ENCODE measurements around the gene SPP1.
"Not testable (repeated sequence)": the region's sequence is repeated elsewhere in the genome, so short reads cannot be mapped to it uniquely, and the experiment has no call there.

The SPP1 gene

DNA sequence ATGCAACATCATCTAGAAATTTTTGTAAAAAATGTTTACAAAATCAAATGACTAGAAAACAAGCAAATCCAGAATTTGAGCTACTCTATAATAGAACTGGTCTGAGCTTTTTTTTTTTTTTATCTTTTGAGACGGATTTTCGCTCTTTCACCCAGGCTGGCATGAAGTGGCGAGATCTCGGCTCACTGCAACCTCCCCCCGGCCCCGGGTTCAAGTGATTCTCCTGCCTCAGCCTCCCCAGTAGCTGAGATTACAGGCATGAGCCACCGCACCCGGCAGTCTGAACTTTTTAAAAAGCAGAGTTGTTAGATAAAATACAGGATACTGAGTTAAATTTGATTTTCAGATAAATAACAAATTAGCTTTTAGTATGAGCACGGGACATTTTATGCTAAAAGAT is 11.0 kb downstream of the SPP1 start:
- DNase-seq (ENCODE audit: low read depth in 2 of 2) = no peak

DNA sequence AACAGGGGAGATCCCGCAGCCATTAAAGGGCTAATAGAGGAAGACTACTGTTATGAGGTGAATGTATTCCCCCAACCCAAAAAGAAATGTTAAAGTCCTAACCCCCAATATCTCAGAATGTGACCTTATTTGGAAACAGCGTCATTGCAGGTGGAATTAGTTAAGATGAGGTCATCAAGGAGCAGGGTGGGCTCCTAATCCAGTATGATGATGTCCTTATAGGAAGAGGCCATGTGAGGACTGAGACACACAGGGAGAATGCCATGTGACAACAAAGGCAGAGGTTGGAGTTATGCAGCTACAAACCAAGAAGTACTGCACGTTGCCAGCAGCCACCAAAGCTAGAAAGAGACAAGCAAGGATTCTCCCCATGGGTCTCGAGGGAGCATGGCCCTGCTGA is 14.3 kb downstream of the SPP1 start:
- DNase-seq (ENCODE audit: low read depth in 2 of 2) = no peak

DNA sequence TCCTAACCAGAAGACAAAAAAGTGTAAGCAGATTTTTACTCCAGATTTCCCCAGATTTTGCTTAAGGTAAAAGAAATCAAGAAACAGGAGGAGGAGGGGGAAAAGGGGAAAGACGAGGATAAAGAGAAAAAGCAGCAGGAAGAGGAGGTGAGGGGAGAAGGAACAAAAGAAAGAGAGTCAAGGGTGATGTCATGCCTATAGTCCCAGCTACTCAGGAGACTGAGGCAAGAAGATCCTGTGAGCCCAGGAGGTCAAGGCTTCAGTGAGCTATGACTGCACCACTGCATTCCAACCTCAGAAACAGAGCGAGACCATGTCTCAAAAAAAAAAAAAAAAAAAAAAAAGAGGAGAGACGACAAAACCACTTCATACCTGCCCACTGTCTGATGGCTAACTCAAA is 19.9 kb downstream of the SPP1 start:
- no peak for DNase-seq (ENCODE audit: low read depth in 2 of 2)

DNA sequence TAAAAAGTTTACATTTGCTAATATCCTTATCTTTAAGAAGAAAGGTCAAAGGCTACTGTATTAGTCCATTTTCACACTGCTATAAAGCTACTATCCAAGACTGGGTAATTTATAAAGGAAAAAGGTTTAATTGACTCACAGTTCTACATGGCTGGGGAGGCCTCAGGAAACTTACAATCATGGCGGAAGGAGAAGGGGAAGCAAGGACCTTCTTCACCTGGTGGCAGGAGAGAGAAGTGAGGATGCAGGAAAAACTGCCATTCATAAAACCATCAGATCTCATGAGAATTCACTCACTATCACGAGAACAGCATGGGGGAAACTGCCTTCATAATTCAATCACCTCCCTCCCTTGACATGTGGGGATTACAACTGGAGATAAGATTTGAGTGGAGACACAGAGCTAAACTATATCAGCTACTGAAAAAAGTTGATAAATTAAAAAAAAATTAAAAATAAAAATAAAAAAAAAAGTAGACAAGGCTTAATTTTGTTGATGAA is 23.7 kb downstream of the SPP1 start:
- not testable (repeated sequence) for DNase-seq (ENCODE audit: low read depth in 2 of 2)

DNA sequence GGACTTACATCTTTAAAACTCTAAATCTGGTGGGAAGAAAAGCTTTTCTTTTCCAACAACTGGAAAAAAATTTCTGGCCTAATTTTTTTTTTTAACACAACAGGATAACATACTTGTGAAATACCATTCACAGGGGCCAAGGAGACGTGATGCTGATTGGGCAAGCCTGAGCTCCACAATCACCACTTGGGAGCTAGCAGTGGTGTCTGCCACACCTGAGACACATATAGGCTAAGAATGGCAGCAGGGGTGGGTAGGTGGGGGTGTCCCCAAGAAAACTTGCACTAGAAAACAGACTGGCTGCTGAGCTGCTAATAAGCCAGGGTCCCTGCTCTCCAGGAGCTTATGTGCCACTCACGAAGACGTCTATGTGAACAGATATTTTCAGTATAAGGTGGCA is 26.4 kb downstream of the SPP1 start:
- no peak for DNase-seq (ENCODE audit: low read depth in 2 of 2)

DNA sequence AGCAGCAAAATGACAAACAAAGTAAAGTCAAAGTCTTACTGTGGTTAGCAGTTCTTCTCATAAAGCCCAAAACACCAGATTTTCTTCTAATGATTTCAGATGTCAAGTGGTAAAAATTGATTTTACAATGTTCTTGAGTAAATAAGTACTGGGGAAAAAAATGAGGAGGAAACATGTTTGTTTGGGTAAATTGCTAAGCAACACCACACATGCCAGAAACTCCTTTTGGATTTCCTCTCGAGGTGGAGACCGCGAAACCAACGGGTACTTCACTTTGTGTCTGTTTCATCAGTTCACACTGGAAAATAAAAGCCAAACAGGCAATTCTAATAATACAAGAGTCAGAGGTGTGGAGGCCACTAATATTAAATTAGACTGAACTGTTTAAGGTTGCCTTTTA is 27.3 kb downstream of the SPP1 start:
- DNase-seq (ENCODE audit: low read depth in 2 of 2) = no peak

DNA sequence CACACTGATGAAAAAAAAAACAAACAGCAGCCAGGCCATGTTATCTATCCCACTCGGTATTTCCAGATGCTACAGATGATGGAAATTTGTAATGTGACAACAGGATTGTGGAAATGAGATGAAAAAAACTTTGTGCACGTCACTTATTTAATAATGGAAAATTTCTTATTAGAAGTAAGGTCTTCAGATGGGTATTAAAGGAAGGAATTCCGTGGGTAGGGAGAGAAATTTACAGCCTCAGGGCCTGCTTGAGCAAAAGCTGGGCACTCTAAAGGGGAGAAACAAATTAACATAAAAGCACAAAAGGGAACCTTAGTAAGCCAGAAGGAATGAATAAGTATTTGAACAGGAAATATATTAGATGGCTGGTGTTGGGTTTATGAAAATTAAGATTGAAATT is 27.7 kb downstream of the SPP1 start:
- no peak for DNase-seq (ENCODE audit: low read depth in 2 of 2)

DNA sequence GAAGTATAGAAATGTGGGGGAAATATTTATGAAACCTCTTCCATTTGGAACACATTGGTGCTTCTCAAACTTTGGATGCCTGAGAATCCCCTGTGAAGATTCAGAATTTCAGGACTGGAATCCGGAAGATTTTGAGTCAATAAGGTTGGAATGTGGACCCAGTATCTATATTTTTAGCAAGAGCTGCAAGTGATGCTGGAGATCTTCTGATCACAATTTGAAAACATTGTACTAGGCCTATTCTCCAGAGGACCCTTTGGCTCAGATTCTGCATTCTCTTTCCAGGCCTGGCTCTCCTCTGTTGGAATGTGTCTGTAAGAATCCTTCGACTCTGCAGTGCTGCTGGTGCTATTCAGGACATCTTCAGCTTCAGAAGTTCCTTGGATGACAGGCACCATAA is 29.6 kb downstream of the SPP1 start:
- DNase-seq (ENCODE audit: low read depth in 2 of 2) = no peak

DNA sequence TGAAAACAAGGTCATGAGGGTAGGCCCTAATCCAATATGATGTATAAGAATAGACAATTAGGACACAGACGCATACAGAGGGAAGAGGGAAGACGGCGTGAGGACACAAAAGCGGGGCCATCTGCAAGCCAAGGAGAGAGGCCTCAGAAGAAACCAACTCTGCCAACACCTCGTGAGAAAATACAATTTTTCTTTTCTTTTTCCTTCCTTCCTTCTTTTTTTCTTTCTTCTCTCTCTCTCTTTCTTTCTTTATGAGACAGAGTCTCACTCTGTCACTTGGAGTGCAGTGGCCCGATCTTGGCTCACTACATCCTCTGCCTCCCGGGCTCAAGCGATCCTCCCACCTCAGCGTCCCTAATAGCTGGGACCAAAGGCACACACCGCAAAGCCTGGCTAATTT is 30.4 kb downstream of the SPP1 start:
- no peak for DNase-seq (ENCODE audit: low read depth in 2 of 2)

DNA sequence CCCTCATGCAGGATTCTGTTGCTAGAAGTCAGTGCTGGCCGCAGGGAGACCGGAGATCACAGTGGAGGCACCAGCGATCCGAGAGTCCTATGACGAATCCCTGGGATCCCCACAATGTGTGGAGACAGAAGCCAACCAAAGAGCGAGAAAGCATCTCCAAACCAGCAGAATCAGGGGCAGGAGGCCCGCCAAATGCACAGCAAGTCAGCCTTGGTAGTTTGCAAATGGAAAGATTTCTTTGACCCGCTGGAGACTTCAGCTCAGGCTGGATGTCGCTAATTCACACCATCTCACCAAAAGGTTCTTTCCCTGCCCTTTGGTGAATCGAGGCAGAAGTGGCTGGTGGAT is 31.4 kb downstream of the SPP1 start:
- DNase-seq (ENCODE audit: low read depth in 2 of 2) = no peak

DNA sequence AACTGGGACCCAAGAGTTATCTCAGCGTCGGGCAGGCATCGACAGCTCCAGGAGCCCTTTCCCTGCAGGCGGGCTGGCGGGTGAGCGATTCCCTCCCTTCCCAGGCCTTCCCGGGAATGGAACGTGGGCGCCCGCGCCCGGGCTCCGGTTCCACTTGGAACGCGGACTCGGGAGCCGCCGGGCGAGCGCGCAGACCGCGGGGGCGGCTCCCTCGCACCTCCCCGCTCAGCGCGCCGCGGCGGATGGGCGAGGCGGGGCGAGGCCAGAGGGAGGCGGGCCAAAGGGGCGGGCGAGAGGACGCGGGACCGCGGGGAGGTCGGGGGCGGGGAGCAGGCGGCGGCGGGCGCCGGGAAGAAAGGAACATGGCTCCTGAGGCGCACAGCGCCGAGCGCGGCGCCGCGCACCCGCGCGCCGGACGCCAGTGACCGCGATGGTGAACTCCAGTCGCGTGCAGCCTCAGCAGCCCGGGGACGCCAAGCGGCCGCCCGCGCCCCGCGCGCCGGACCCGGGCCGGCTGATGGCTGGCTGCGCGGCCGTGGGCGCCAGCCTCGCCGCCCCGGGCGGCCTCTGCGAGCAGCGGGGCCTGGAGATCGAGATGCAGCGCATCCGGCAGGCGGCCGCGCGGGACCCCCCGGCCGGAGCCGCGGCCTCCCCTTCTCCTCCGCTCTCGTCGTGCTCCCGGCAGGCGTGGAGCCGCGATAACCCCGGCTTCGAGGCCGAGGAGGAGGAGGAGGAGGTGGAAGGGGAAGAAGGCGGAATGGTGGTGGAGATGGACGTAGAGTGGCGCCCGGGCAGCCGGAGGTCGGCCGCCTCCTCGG is 32.0 kb downstream of the SPP1 start, which contains the start of gene PKD2:
TSS of gene PKD2 (plus strand) at position 332 of the 818 bp plus-strand sequence. CDS start at position 431, 99 bp downstream.
- DNase-seq (ENCODE audit: low read depth in 2 of 2) = peak; percentile 46 to 85

DNA sequence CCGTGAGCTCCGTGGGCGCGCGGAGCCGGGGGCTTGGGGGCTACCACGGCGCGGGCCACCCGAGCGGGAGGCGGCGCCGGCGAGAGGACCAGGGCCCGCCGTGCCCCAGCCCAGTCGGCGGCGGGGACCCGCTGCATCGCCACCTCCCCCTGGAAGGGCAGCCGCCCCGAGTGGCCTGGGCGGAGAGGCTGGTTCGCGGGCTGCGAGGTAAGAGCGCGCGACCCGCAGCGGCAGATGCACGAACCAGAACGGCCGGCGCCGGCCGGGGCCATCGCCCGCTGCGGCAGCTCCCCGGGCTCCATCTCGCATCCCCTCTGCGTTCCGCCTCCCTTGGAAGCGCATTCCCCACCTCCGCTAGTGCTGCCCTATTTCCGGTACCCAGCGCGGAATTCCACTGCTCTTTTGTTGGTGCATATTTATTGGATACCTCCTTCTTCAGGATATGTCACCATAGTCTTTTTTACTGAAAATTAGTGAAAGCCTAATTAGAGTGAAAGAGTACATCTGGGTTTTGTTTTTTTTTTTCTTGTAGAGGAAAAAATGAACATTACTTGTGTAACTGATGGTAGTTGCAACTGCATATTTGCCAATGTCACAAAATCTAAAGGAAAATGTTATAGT is 32.7 kb downstream of the SPP1 start:
- DNase-seq (ENCODE audit: low read depth in 2 of 2) = peak in 1 of 2 donors; percentile 18

DNA sequence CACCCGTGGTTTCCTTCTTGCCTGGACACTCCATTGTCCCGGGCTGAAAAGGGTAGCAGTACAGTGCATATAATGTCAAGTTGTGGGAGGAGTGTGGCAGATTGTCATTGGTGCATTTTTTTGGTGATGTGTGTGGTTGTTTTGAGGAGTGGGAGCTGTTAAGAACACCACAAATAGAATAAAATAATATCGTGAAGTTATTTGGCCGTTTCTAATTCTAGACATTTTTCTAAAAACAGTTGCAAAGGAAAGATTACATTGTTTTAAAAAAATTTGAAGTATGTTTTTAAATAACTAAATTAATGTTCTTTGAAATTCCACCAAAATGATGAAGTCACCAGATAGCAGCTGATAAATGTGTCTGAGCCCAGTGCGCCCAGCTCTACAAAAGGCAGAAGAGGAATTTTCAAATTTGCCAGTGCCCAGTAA is 33.2 kb downstream of the SPP1 start:
- DNase-seq (ENCODE audit: low read depth in 2 of 2) = no peak

DNA sequence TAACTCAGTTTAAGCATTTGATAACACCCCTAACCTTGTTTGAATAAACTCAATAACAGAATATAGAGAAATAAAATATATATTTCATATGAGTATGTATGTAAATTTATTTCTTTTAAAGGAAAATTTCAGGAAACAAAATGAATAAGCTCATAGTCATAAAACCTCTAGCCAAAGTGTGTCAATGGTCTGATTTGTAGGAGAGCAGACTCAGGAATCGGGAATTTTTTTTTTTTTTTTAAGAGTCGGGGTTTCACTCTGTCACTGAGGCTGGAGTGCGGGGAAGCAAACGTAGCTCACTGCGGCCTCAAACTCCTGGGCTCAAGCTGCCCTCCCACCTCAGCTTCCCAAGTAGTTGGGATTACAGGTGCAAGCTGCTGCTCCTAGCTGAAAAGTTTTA is 34.4 kb downstream of the SPP1 start:
- no peak for DNase-seq (ENCODE audit: low read depth in 2 of 2)

DNA sequence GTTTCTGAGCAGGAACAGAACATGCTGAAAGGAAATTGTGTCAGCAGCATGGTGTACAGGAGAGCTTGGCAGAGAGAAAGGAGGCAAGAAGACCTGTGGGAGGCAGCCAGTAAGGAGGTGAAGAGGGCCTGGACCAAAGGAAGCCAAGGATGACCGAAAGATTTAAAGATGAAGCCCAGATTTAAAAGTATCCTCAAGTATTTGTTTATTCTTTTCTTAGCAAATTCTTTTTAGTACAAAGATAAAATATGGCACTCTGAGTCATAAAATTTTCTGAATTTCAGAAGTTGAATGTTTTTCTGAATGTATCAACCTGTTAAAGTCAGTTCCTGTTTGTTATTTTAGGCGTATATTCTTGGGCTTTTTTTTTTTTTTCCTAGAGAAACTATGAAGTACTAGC is 35.5 kb downstream of the SPP1 start:
- DNase-seq (ENCODE audit: low read depth in 2 of 2) = no peak

DNA sequence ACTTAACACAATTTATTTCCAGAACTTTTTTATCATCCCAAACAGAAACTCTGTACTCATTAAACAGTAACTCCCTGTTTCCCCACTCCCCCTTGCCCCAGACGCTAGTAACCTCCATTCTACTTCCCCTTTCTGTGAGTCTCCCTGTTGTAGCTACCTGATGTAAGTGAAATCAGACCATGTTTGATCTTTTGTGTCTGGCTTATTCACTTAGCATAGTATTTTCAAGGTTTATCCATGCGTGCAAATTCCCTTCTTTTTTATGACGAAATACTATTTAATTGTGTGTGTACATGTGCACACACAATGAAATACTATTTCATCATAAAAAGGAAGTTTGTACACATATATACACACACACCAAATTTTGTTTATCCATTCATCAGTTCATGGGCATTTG is 37.1 kb downstream of the SPP1 start:
- DNase-seq (ENCODE audit: low read depth in 2 of 2) = no peak

DNA sequence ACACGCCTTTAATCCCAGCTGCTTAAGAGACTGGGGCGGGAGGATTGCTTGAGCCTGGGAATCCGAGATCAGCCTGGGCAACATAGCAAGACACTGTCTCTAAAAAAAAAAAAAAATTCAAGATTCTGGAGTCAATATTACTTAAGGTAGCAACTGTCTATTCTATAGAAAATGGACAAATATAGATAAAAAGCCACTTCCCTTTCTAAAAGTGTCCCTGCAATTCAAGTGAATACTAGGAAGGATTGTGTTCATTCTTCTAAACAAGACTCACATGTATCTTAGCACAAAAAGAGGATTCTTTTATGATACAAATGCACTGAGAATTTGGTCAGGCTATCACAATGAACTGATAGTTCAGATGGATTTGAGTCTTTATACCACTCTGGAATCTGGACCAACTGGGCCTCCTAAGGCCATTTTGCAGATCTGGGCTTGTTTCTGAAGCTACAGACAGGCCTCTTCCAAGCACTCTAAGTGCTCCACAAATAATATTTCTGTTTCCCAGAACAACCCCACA is 38.9 kb downstream of the SPP1 start:
- DNase-seq (ENCODE audit: low read depth in 2 of 2) = no peak

DNA sequence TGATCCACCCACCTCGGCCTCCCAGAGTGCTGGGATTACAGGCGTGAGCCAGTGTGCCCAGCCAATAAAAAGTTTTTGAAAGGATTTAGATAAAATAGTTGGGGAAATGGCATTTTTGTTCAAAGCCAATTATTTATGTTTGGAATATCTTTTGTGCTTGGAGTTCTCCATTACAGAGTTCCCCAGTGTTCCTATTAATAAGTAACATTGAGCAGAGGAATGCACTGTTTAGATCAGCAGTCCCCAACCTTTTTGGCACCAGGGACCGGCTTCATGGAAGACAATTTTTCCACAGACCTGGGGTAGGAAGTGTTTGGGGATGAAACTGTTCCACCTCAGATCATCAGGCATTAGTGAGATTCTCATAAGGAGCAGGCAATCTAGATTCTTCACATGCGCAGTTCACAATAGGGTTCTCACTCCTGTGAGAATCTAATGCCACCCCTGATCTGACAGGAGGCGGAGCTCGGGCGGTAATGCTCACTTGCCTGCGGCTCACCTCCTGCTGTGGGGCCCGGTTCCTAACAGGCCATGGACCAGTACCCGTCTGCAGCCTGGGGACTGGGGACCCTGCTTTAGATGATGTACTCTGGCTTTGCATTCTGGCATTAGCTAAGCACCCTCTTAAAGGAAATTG is 40.3 kb downstream of the SPP1 start:
- DNase-seq (ENCODE audit: low read depth in 2 of 2) = no peak

DNA sequence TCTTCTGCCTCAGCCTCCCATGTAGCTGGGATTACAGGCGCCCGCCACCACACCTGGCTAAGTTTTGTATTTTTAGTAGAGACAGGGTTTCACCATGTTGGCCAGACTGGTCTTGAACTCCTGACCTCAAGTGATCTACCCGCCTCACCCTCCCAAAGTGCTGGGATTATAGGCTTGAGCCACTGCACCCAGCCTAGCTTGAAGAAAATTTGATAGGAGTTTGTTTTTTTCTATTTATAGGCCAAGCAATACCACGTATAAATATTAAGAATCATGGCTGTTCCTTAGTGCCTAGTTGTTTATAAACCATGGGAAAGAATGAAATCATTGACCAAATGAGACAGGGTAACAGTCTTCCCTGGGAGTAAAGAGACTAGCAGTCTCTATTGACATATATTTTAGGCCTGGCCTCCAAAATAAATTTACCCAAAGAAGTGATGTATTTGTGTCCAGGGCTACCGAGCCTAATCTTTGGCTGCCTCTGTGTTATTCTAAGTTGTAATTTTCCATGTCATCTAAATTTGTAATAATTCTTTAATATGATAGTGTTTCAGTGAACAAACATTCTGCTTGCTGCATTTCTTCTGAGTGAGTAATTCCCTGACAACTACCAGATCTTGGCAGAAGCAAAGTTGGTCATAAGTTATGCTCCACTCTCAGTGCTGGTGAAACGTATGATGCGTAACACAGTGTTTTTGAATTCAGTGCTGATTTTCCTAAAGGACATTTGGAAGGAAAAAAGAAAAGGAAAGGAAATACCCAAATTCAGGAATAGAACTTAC is 42.2 kb downstream of the SPP1 start:
- no peak for DNase-seq (ENCODE audit: low read depth in 2 of 2)

DNA sequence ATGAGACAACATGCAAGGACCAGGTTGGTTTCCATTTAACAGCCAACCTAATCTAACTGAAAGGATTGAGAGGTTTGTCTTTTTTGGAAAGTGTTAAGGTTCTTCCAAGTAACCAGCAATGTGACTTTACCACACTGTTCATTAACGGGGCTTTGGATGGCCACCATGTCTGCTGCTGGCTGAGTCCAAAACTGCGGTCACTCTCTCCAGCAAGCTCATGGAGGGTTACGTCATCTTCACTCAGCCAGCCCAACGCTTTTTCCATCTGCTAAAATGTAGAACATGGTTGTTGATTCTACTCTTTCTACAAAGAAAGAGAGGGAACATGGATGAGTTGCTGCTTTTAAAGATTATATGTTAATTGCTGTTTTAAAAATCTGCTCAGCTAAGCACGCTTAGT is 43.0 kb downstream of the SPP1 start:
- no peak for DNase-seq (ENCODE audit: low read depth in 2 of 2)

DNA sequence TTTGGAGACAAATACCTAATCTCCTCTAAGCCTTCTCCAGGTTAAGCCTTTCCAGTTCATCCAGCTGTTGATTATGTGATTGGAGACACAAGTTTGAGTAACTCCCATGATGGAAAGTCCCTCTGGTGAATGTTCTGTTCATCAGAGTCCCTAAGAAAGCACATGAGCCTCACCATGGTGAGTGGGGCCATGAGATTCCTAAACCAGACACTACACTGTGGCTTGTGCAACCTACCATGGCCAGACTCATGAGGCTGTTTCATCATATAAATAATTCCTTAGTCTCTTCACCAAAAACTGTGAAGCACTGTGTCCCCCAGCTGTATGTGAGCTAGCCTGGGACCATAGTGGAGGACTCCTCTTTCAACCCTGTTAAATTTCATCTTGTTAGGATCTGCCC is 46.3 kb downstream of the SPP1 start:
- no peak for DNase-seq (ENCODE audit: low read depth in 2 of 2)

DNA sequence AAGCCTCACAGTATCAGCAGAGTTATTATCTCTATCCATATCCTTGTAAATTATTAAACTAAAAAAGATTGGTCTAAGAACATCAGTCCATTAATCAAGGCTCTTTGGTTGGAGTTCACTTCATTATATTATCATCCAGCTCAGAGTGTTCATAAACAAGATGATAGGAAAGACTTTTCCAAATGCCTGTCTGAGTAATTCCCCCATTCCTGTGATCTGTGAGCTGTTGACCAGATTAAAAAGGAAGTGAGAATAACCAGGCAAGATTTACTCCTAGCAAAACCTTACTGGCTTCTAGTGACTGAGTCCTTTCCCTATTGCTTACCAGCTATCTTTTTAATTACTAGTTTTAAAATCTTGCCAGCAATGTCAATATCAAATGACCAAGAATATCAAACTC is 46.8 kb downstream of the SPP1 start:
- DNase-seq (ENCODE audit: low read depth in 2 of 2) = no peak

Data from stimulated activated CD4-positive, alpha-beta T cell treated with anti-CD3 and anti-CD28 coated beads, Interleukin-1b, Interleukin-23, amount 100 ng/mL, for 4 hours (primary cell).